NCI-H1930 (cell line): ENCODE data around the gene PDCD6IP.
"Not testable (repeated sequence)": the region's sequence is repeated elsewhere in the genome, so short reads cannot be mapped to it uniquely, and the experiment has no call there.

Source experiments
- DNase-seq, 2 experiments: peaks; one replicate each; lab custom pipeline; 2025; lab: John Stamatoyannopoulos, UW

PDCD6IP gene

GRCh38 chr3:33855407-33855806 is 57.0 kb downstream of the PDCD6IP start:
- not testable (repeated sequence) for DNase-seq

- DNase-seq = no peak
Observed at GRCh38 chr3:33855884-33856546, 57.6 kb downstream of the PDCD6IP start.

DNA sequence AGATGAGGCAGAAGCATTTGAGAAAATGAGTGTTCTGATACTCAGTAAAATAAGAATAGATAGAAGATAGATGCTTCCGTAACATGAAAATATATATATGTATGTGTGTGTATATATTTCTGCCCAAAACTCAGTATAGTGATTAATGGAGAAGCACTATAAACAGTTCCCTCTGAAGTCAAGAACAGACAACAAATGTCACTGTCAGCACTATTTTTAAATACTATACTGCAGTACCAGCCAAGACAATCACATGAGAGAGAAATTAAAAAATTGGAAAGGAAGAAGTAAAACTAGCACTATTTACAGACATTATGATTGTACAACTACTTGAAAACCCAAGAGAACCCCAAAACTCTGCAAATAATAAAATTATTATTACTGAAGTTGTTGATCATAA is 59.3 kb downstream of the PDCD6IP start:
- DNase-seq = not testable (repeated sequence)

- no peak for DNase-seq
Observed at GRCh38 chr3:33858131-33858530, 59.7 kb downstream of the PDCD6IP start.

- DNase-seq = no peak
Observed at GRCh38 chr3:33860373-33861050, 62.1 kb downstream of the PDCD6IP start.

DNA sequence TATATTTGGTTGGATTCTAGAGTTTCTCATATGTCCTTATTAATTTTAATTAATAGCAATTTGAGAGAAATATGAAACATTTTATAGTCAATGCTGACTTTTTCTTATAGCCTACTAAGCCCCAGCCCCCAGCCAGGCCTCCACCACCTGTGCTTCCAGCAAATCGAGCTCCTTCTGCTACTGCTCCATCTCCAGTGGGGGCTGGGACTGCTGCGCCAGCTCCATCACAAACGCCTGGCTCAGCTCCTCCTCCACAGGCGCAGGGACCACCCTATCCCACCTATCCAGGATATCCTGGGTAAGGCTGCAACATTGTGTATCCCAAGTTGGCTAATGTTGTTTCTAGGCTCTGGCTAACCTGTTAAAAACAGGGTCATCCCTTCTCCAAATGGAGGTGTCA is 66.7 kb downstream of the PDCD6IP start:
- no peak for DNase-seq

DNA sequence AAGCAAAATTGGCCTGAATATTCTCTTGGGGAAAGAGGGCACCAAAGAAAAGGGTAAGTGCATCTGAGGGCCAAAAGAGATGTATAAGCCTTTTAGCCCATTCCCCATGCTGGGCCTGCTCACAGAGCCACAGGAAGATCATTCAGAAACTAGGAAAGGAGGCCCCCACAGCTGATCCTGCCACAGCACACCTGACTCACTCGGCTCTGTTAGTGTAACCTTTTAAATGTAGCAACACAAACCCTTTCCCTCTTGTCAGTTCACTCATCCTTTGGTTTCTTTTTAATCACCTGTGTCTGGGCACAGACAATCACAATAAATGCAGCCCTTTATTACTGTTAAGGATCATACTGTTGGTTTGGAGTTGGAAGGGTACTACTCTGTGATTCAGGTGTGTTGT is 69.9 kb downstream of the PDCD6IP start:
- no peak for DNase-seq

- DNase-seq = no peak
Observed at GRCh38 chr3:33869977-33870376, 71.5 kb downstream of the PDCD6IP start.

DNA sequence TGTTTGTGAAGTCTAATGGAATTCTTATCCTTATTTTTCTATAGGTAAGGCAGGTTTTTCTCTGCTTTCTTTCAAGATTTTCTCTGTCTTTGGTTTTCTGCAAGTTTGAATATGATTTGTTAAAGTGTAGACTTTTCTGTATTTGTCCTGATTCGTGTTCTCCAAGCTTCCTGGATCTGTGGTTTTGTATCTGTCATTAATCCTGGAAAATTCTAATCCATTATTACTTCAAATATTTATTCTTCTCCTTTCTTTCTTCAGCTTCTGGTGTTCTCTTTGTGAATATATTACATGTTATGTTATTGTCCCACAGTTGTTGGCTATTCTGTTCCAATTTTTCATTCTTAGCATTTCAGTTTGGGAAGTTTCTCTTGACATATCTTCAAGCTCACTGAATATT is 76.4 kb downstream of the PDCD6IP start:
- DNase-seq = no peak

- DNase-seq = no peak
Observed at GRCh38 chr3:33875680-33876079, 77.2 kb downstream of the PDCD6IP start.

- peak in 1 of 2 experiments; percentile 6 for DNase-seq
Observed at GRCh38 chr3:33877187-33877586, 78.8 kb downstream of the PDCD6IP start.

DNA sequence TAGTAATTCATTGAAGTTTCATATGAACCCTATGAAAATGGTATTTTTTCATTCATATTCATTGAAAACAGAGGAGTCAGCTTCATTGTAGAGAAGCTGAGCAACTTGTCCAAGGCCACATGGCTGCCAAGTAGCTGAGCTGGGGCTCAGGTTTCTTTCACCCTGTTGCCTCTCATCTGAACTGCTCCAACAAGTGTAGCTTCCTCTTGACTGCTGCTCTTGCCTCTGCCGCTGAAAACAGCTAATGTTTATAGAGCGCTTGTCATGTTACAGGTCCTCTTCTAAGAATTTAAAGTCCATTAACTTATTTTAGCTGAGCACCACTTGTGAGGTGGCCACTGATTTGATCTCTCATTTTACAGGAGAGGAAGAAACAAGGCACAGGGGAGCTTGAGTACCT is 81.1 kb downstream of the PDCD6IP start:
- DNase-seq = no peak

- no peak for DNase-seq
Observed at GRCh38 chr3:33881156-33882064, 83.0 kb downstream of the PDCD6IP start.

DNA sequence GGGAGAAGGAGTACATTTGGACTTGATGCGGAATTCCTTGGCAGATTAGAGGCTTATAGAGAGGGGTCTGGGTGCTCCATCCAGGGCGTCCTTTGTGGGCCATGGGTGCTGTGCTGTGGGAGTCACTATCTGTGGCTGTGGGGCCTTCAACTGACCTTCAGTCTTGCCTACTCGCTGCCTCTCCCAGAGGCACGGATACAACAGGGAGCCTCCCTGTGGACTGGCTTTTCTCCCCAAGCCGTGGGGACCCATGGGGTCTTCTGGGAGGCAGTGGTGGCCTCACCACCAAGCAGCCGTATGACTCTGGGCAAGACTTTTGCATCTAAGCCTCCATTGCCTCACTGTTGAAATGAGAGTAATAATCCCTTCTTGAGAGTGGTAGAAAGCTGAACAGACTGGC is 83.9 kb downstream of the PDCD6IP start:
- DNase-seq = no peak

GRCh38 chr3:33883538-33883950 is 85.1 kb downstream of the PDCD6IP start:
- peak in 1 of 2 experiments; percentile 2 for DNase-seq

DNA sequence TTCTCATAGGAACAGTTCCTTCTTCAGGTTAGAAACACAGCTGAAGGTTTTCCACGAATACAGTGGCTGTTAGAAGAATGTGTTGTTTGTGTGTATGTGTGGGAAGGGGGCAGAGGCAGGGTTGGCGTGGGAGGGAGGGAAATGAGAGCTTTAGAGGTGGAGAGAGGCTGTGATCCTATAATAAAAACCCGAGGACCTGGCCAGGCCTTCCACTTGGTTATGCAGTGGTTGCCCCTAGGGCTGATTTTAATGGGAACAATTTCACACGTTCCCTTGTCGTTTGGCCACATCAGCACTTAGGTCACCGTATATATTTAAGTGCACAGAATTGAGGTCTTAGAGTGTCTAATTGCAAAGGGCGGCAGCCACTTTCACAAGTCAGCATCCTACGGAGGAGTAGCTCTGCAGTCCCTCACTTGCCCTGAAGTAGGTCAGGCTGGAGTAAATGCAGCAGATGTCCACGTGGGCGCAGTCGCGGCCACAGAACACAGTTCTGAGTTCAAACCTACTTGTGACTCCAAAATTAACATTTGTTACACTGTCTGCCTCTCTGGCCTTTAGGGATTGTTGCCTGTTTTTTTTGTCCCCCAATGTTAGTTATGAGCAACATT is 85.6 kb downstream of the PDCD6IP start:
- DNase-seq = no peak

- no peak for DNase-seq
Observed at GRCh38 chr3:33884701-33885100, 86.3 kb downstream of the PDCD6IP start.

DNA sequence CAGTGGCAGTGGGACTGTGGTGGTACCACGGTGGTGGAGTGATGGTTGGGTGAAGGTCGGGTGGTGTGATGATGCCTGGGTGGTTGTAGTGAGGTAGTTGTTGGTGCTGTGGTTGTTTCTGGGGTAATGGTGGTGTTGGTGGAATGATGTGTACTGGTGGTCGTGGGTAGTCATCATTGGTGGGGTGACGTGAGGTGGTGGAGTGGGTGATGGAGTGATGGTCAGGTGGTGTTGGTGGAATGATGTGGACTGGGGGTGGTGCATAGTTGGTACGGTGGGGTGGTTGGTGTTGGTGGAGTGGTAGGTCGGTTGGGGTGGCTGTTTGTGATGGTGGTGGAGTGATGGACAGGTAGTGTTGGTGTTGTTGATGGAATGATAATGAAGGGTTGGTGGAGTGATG is 87.1 kb downstream of the PDCD6IP start:
- no peak for DNase-seq

DNA sequence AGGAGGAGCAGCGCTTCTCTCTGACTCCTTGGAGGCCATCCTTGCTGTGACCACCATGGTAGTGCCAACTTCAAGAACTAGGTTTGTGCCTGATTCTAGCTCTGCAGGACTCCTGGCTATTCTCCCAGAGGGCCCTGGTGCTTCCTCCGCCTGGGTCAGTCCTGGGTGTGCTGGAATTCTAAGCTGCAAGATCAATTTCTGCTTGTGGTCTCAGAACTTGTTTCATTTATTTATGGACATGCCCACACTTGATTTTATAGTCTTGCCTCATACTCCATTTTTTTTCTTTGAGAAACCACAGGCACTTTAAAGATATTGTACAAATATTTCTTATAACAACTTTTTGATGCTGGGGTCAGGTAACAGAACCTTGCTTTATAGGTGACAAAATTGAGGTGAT is 87.6 kb downstream of the PDCD6IP start:
- no peak for DNase-seq

DNA sequence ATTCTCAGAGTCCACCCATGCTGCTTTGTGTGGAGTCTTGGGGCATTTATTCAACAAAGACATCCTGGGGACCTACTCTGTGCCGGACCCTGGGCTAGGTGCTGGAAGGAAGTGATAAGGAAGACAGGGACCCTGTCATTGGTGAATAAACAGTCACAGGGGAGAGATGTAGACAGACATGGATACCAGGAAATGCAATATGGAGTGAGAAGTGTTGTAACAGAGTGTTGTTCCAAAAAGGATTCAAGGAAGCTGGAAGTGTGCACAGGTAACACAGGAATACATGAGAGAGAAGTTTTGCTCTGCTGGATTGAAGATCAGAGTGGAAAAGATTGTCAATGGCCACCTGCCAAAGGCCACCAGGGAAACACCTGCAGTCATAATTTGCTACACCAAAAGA is 89.0 kb downstream of the PDCD6IP start:
- DNase-seq = no peak

- DNase-seq = no peak
Observed at GRCh38 chr3:33889394-33890039, 91.1 kb downstream of the PDCD6IP start.

- no peak for DNase-seq
Observed at GRCh38 chr3:33892655-33893054, 94.2 kb downstream of the PDCD6IP start.
